ENCODE measurements around the gene CDK5R2.

CDK5R2 gene

GRCh38 chr2:218958276-218958675 lies 1.2 kb upstream of the CDK5R2 start:
- no peak for TF ChIP-seq GATA2 (IDR thresholded peaks at IDR 0.05; ENCODE audit: low read depth, low read length)
- no peak for TF ChIP-seq GATA3 (IDR thresholded peaks at IDR 0.05; ENCODE audit: low read depth, low read length)

GRCh38 chr2:218959761-218960308 lies 369 bp downstream of the CDK5R2 start:
- TF ChIP-seq GATA2 (IDR thresholded peaks at IDR 0.05; ENCODE audit: low read depth, low read length) = no peak
- TF ChIP-seq GATA3 (IDR thresholded peaks at IDR 0.05; ENCODE audit: low read depth, low read length) = no peak

GRCh38 chr2:218960309-218961165 lies 1.1 kb downstream of the CDK5R2 start:
- no peak for TF ChIP-seq GATA2 (IDR thresholded peaks at IDR 0.05; ENCODE audit: low read depth, low read length)
- no peak for TF ChIP-seq GATA3 (IDR thresholded peaks at IDR 0.05; ENCODE audit: low read depth, low read length)

GRCh38 chr2:218961229-218961628 lies 1.8 kb downstream of the CDK5R2 start:
- TF ChIP-seq GATA3 (IDR thresholded peaks at IDR 0.05; ENCODE audit: low read depth, low read length) = no peak
- TF ChIP-seq GATA2 (IDR thresholded peaks at IDR 0.05; ENCODE audit: low read depth, low read length) = no peak

- no peak for TF ChIP-seq GATA3 (IDR thresholded peaks at IDR 0.05; ENCODE audit: low read depth, low read length)
- TF ChIP-seq GATA2 (IDR thresholded peaks at IDR 0.05; ENCODE audit: low read depth, low read length) = no peak
Measured at GRCh38 chr2:218961651-218962570, 2.4 kb downstream of the CDK5R2 start.

GRCh38 chr2:218962859-218963492 lies 3.5 kb downstream of the CDK5R2 start:
- TF ChIP-seq GATA2 (IDR thresholded peaks at IDR 0.05; ENCODE audit: low read depth, low read length) = no peak
- TF ChIP-seq GATA3 (IDR thresholded peaks at IDR 0.05; ENCODE audit: low read depth, low read length) = no peak

- TF ChIP-seq GATA3 (IDR thresholded peaks at IDR 0.05; ENCODE audit: low read depth, low read length) = no peak
- no peak for TF ChIP-seq GATA2 (IDR thresholded peaks at IDR 0.05; ENCODE audit: low read depth, low read length)
Measured at GRCh38 chr2:218963601-218964000, 4.1 kb downstream of the CDK5R2 start.

GRCh38 chr2:218964041-218964771 lies 4.7 kb downstream of the CDK5R2 start:
- TF ChIP-seq GATA3 (IDR thresholded peaks at IDR 0.05; ENCODE audit: low read depth, low read length) (no peak), GATA2 (IDR thresholded peaks at IDR 0.05; ENCODE audit: low read depth, low read length) (no peak; the same call in 1 of the 2 replicates)

GRCh38 chr2:218970894-218971293 lies 11.4 kb downstream of the CDK5R2 start:
- TF ChIP-seq GATA2 (IDR thresholded peaks at IDR 0.05; ENCODE audit: low read depth, low read length) (no peak), GATA3 (IDR thresholded peaks at IDR 0.05; ENCODE audit: low read depth, low read length) (no peak)

- TF ChIP-seq GATA2 (IDR thresholded peaks at IDR 0.05; ENCODE audit: low read depth, low read length) (no peak), GATA3 (IDR thresholded peaks at IDR 0.05; ENCODE audit: low read depth, low read length) (no peak)
Measured at GRCh38 chr2:218975060-218975777, 15.8 kb downstream of the CDK5R2 start.

- TF ChIP-seq GATA2 (IDR thresholded peaks at IDR 0.05; ENCODE audit: low read depth, low read length) (no peak), GATA3 (IDR thresholded peaks at IDR 0.05; ENCODE audit: low read depth, low read length) (no peak)
Measured at GRCh38 chr2:218979846-218980734, 20.6 kb downstream of the CDK5R2 start.
